GM19043 (cell line): ENCODE measurements around the gene TMEM44.
"Not testable (repeated sequence)": the region's sequence is repeated elsewhere in the genome, so short reads cannot be mapped to it uniquely, and the experiment has no call there.

Source experiments
- ATAC-seq: cut with Tn5 transposase; IDR thresholded peaks from one replicate; pipeline ENCODE4 v1.9.1; 2021; ENCODE audit warnings: low read depth; ENCODE audit not compliant: unreplicated experiment

Gene TMEM44

GRCh38 chr3:194615226-194615625 lies 18.0 kb downstream of the TMEM44 start:
- no peak for ATAC-seq

- ATAC-seq, result no peak
These were observed 21.0 kb downstream of the TMEM44 start for GRCh38 chr3:194612221-194612620.

- no peak for ATAC-seq
These were observed 22.5 kb downstream of the TMEM44 start for GRCh38 chr3:194610689-194611088.

- no peak for ATAC-seq
These were observed 23.6 kb downstream of the TMEM44 start for GRCh38 chr3:194609601-194610000.

GRCh38 chr3:194608981-194609380 lies 24.2 kb downstream of the TMEM44 start:
- ATAC-seq, result no peak

GRCh38 chr3:194607592-194608389 lies 25.4 kb downstream of the TMEM44 start:
- no peak for ATAC-seq

- ATAC-seq, result no peak
These were observed 26.3 kb downstream of the TMEM44 start for GRCh38 chr3:194606941-194607340.

- no peak for ATAC-seq
These were observed 27.1 kb downstream of the TMEM44 start for GRCh38 chr3:194606163-194606562.

GRCh38 chr3:194605314-194605713 lies 27.9 kb downstream of the TMEM44 start:
- not testable (repeated sequence) for ATAC-seq

GRCh38 chr3:194604837-194605236 lies 28.4 kb downstream of the TMEM44 start:
- no peak for ATAC-seq

- ATAC-seq, result no peak
These were observed 29.1 kb downstream of the TMEM44 start for GRCh38 chr3:194604126-194604525.

- no peak for ATAC-seq
These were observed 30.5 kb downstream of the TMEM44 start for GRCh38 chr3:194602669-194603171.

- ATAC-seq, result no peak
These were observed 34.3 kb downstream of the TMEM44 start for GRCh38 chr3:194598771-194599557.

- ATAC-seq, result no peak
These were observed 36.3 kb downstream of the TMEM44 start for GRCh38 chr3:194596906-194597305.

- ATAC-seq, result no peak
These were observed 40.1 kb downstream of the TMEM44 start for GRCh38 chr3:194592798-194593752.

- no peak for ATAC-seq
These were observed 44.5 kb downstream of the TMEM44 start for GRCh38 chr3:194588741-194589140.

- no peak for ATAC-seq
These were observed 45.0 kb downstream of the TMEM44 start for GRCh38 chr3:194588236-194588635.

GRCh38 chr3:194587438-194587931 lies 45.7 kb downstream of the TMEM44 start:
- ATAC-seq, result no peak

GRCh38 chr3:194586836-194587235 lies 46.4 kb downstream of the TMEM44 start:
- no peak for ATAC-seq

- no peak for ATAC-seq
These were observed 47.3 kb downstream of the TMEM44 start for GRCh38 chr3:194585880-194586281.
